ENCODE measurements around the gene ZNF335. TPM values are rescaled to one million over a fixed set of nuclear protein-coding genes. Genes with fewer than 3 reads are reported as not detected.
"Not testable (repeated sequence)": the region's sequence is repeated elsewhere in the genome, so short reads cannot be mapped to it uniquely, and the experiment has no call there.

Gene ZNF335
- polyA plus RNA-seq, 1 donor: 14.4 TPM

- no peak for DNase-seq
Observed at GRCh38 chr20:45935416-45936046, 36.5 kb downstream of the ZNF335 start.

- peak; percentile 98 for DNase-seq
Observed at GRCh38 chr20:45934586-45935415, 37.2 kb downstream of the ZNF335 start, which contains the start of gene PCIF1. Gene PCIF1 (plus strand): TSS chr20:45934683. CDS start chr20:45939000, 4,317 bp downstream.

GRCh38 chr20:45934046-45934585, 37.9 kb downstream of the ZNF335 start:
- DNase-seq: peak; percentile 57

- peak; percentile 70 for DNase-seq
Observed at GRCh38 chr20:45933266-45934045, 38.5 kb downstream of the ZNF335 start.

GRCh38 chr20:45931680-45932079, 40.3 kb downstream of the ZNF335 start:
- DNase-seq: not testable (repeated sequence)

- DNase-seq: no peak
Observed at GRCh38 chr20:45927071-45927878, 44.7 kb downstream of the ZNF335 start.

- DNase-seq: no peak
Observed at GRCh38 chr20:45926731-45927070, 45.3 kb downstream of the ZNF335 start.

- DNase-seq: no peak
Observed at GRCh38 chr20:45925821-45926506, 46.0 kb downstream of the ZNF335 start.

- DNase-seq: peak; percentile 38
Observed at GRCh38 chr20:45924391-45925261, 47.4 kb downstream of the ZNF335 start.

GRCh38 chr20:45921337-45922189, 50.4 kb downstream of the ZNF335 start:
- DNase-seq: no peak

GRCh38 chr20:45920462-45921336, 51.3 kb downstream of the ZNF335 start:
- no peak for DNase-seq

GRCh38 chr20:45919542-45920399, 52.2 kb downstream of the ZNF335 start:
- DNase-seq: peak; percentile 75

- DNase-seq: no peak
Observed at GRCh38 chr20:45918779-45919537, 53.0 kb downstream of the ZNF335 start.

GRCh38 chr20:45918182-45918737, 53.7 kb downstream of the ZNF335 start:
- DNase-seq: no peak

GRCh38 chr20:45917790-45918141, 54.2 kb downstream of the ZNF335 start:
- no peak for DNase-seq

- no peak for DNase-seq
Observed at GRCh38 chr20:45913116-45913515, 58.9 kb downstream of the ZNF335 start.

Measured in left kidney (tissue), 2 donors.